IMR-90 (cell line): ENCODE data around the gene ANKLE2. TPM values are rescaled to one million over a fixed set of nuclear protein-coding genes. Genes with fewer than 3 reads are reported as not detected.

ENCODE experiments used
- ATAC-seq: fragments of 200-7000 bp; cut with Tn5 transposase; 2 replicates; pipeline ENCODE4 v1.9.1; 2020; ENCODE audit warnings: low read depth, mild to moderate bottlenecking, moderate library complexity
- BruUV-seq: library from RNA; stranded (reverse); fragments of 400-500 nt; replicated peaks from 2 replicates; lab custom pipeline; 2021; lab: Mats Ljungman, UMichigan
- CTCF ChIA-PET: fragments of 300-600 bp; formaldehyde crosslinking; extraction: SDS; loops from one replicate; lab custom pipeline; 2021; ENCODE audit warnings: antibody characterized with exemption; lab: Yijun Ruan, JAX
- POLR2A ChIA-PET: fragments of 300-600 bp; sonication (Branson Sonifier 250); formaldehyde crosslinking; loops from one replicate; lab custom pipeline; 2022; ENCODE audit warnings: antibody characterized with exemption; ENCODE audit not compliant: unreplicated experiment; lab: Charles Lee
- DNase-seq: peaks from one replicate; pipeline ENCODE4 v3.0.0; 2013
- H2AFZ ChIP-seq: replicated peaks from 2 replicates; pipeline ENCODE3; 2013; ENCODE audit warnings: low read length, mild to moderate bottlenecking; ENCODE audit not compliant: poor library complexity
- H2AK5ac ChIP-seq: 2 replicates; pipeline ENCODE4 v1.6.1; 2013; ENCODE audit warnings: low read depth, low read length, inconsistent platforms
- H2AK9ac ChIP-seq: replicated peaks from 2 replicates; pipeline ENCODE3; 2013; ENCODE audit warnings: mild to moderate bottlenecking, low read depth, low read length, moderate library complexity; ENCODE audit not compliant: poor library complexity
- H2BK120ac ChIP-seq: 2 replicates; pipeline ENCODE4 v1.6.1; 2013; ENCODE audit warnings: low read depth, low read length, inconsistent platforms
- H2BK15ac ChIP-seq: 3 replicates; pipeline ENCODE4 v1.6.1; 2013; ENCODE audit warnings: low read depth, low read length, inconsistent platforms
- H2BK20ac ChIP-seq: 2 replicates; pipeline ENCODE4 v1.6.1; 2013; ENCODE audit warnings: low read depth, mild to moderate bottlenecking, inconsistent platforms, low read length, moderate library complexity
- H2BK5ac ChIP-seq: 2 replicates; pipeline ENCODE4 v1.6.1; 2013; ENCODE audit warnings: mild to moderate bottlenecking, low read depth, low read length, inconsistent platforms; ENCODE audit not compliant: poor library complexity, severe bottlenecking
- H3K14ac ChIP-seq: replicated peaks from 2 replicates; pipeline ENCODE4 v1.6.1; 2013; ENCODE audit warnings: low read depth, low read length, inconsistent platforms
- H3K18ac ChIP-seq: 2 replicates; pipeline ENCODE4 v1.6.1; 2013; ENCODE audit warnings: low read depth, low read length, control low read depth
- H3K23ac ChIP-seq: 2 replicates; pipeline ENCODE4 v1.6.1; 2013; ENCODE audit warnings: low read depth, low read length, inconsistent platforms
- H3K27ac ChIP-seq: 2 replicates; pipeline ENCODE4 v1.5.1; 2013; ENCODE audit warnings: mild to moderate bottlenecking, control low read depth, low read length; ENCODE audit not compliant: insufficient read depth
- H3K27me3 ChIP-seq: 2 replicates; pipeline ENCODE4 v1.6.1; 2013; ENCODE audit warnings: low read length; ENCODE audit not compliant: control insufficient read depth, insufficient read depth
- H3K36me3 ChIP-seq: 2 replicates; pipeline ENCODE4 v1.6.1; 2013; ENCODE audit warnings: low read length, mixed read lengths; ENCODE audit not compliant: control insufficient read depth, insufficient read depth
- H3K4ac ChIP-seq: 2 replicates; pipeline ENCODE4 v1.6.1; 2013; ENCODE audit warnings: low read depth, low read length, inconsistent platforms
- H3K4me1 ChIP-seq: 2 replicates; pipeline ENCODE4 v1.6.1; 2013; ENCODE audit warnings: low read length, mixed read lengths; ENCODE audit not compliant: control insufficient read depth, insufficient read depth
- H3K4me2 ChIP-seq: 2 replicates; pipeline ENCODE4 v1.6.1; 2013; ENCODE audit warnings: low read depth, mild to moderate bottlenecking, control low read depth, low read length, moderate library complexity
- H3K4me3 ChIP-seq: 2 replicates; pipeline ENCODE4 v1.5.1; 2013; ENCODE audit warnings: low read depth, mild to moderate bottlenecking, control low read depth, low read length, moderate library complexity; ENCODE audit not compliant: insufficient read depth
- H3K56ac ChIP-seq: 2 replicates; pipeline ENCODE4 v1.6.1; 2013; ENCODE audit warnings: low read length, inconsistent platforms; ENCODE audit not compliant: insufficient read depth; ENCODE audit errors: extremely low read depth
- H3K79me1 ChIP-seq, 2 experiments: 2 replicates each; pipeline ENCODE4 v1.6.1; 2013; ENCODE audit warnings: low read length in 2 of 2, inconsistent platforms in 1 of 2, low read depth in 1 of 2
- H3K9ac ChIP-seq: 2 replicates; pipeline ENCODE4 v1.6.1; 2013; ENCODE audit warnings: low read depth, low read length, control low read depth
- H3K9me1 ChIP-seq: 2 replicates; pipeline ENCODE4 v1.6.1; 2013; ENCODE audit warnings: low read length, inconsistent platforms; ENCODE audit not compliant: insufficient read depth
- H3K9me3 ChIP-seq: 2 replicates; pipeline ENCODE4 v1.6.1; 2013; ENCODE audit warnings: low read length; ENCODE audit not compliant: control insufficient read depth, insufficient read depth
- H4K20me1 ChIP-seq: 2 replicates; pipeline ENCODE4 v1.6.1; 2013; ENCODE audit warnings: low read length, inconsistent platforms; ENCODE audit not compliant: insufficient read depth
- H4K5ac ChIP-seq: 2 replicates; pipeline ENCODE4 v1.6.1; 2013; ENCODE audit warnings: mild to moderate bottlenecking, low read depth, low read length, control low read depth
- H4K8ac ChIP-seq, 2 experiments: 2 replicates each; pipeline ENCODE4 v1.6.1; 2013; ENCODE audit warnings: low read depth in 2 of 2, low read length in 2 of 2, control low read depth in 1 of 2, inconsistent platforms in 1 of 2
- H4K91ac ChIP-seq: 2 replicates; pipeline ENCODE4 v1.6.1; 2013; ENCODE audit warnings: low read depth, low read length, inconsistent platforms; ENCODE audit not compliant: insufficient read depth
- BHLHE40 ChIP-seq: fragments of 150-350 bp; IDR thresholded peaks from 2 replicates; pipeline ENCODE4 v1.6.1; 2016; ENCODE audit warnings: mild to moderate bottlenecking, low read depth, low read length
- CEBPB ChIP-seq: IDR thresholded peaks from 2 replicates; pipeline ENCODE4 v1.6.1; 2012; ENCODE audit warnings: low read depth, low read length, improper control_type of control experiment
- CHD1 ChIP-seq: IDR thresholded peaks from 2 replicates; pipeline ENCODE4 v1.6.1; 2012; ENCODE audit warnings: low read depth, low read length, improper control_type of control experiment
- CTCF ChIP-seq: conservative IDR thresholded peaks from 2 replicates; pipeline ENCODE4 v1.5.1; 2012; ENCODE audit warnings: mild to moderate bottlenecking, low read depth, low read length, improper control_type of control experiment
- FOS ChIP-seq: fragments of 150-350 bp; IDR thresholded peaks from 2 replicates; pipeline ENCODE4 v1.6.1; 2016; ENCODE audit warnings: low read depth, low read length
- MAFK ChIP-seq: IDR thresholded peaks from 2 replicates; pipeline ENCODE4 v1.6.1; 2012; ENCODE audit warnings: low read depth, low read length, improper control_type of control experiment
- MAZ ChIP-seq: IDR thresholded peaks from 2 replicates; pipeline ENCODE4 v1.6.1; 2012; ENCODE audit warnings: low read depth, mild to moderate bottlenecking, low read length, improper control_type of control experiment, moderate library complexity, borderline replicate concordance
- MXI1 ChIP-seq: IDR thresholded peaks from 2 replicates; pipeline ENCODE4 v1.6.1; 2012; ENCODE audit warnings: low read depth, mild to moderate bottlenecking, low read length, moderate library complexity, borderline replicate concordance
- NFE2L2 ChIP-seq: fragments of 150-350 bp; IDR thresholded peaks from 2 replicates; pipeline ENCODE4 v1.6.1; 2016; ENCODE audit warnings: low read depth, mild to moderate bottlenecking, low read length
- POLR2A ChIP-seq: IDR thresholded peaks from 2 replicates; pipeline ENCODE4 v1.6.1; 2012; ENCODE audit warnings: mild to moderate bottlenecking, low read depth, low read length
- RAD21 ChIP-seq: IDR thresholded peaks from 2 replicates; pipeline ENCODE4 v1.6.1; 2012; ENCODE audit warnings: low read length, improper control_type of control experiment
- RCOR1 ChIP-seq: IDR thresholded peaks from 2 replicates; pipeline ENCODE4 v1.6.1; 2012; ENCODE audit warnings: mild to moderate bottlenecking, low read length, improper control_type of control experiment; ENCODE audit not compliant: insufficient replicate concordance
- RFX5 ChIP-seq: IDR thresholded peaks from 2 replicates; pipeline ENCODE4 v1.8.0; 2012; ENCODE audit warnings: low read depth, mild to moderate bottlenecking, low read length, moderate library complexity
- SMC3 ChIP-seq: fragments of 150-350 bp; IDR thresholded peaks from 2 replicates; pipeline ENCODE4 v1.6.1; 2016; ENCODE audit warnings: low read depth, mild to moderate bottlenecking, antibody characterized with exemption, low read length, moderate library complexity
- USF2 ChIP-seq: fragments of 150-350 bp; IDR thresholded peaks from 2 replicates; pipeline ENCODE4 v1.6.1; 2017; ENCODE audit warnings: mild to moderate bottlenecking, antibody characterized with exemption, low read length, low read depth
- WGBS, 2 experiments: methylation state at CpG; one replicate each; pipeline versions ENCODE4 v1.1.5 to v1.1.7; 2013; ENCODE audit warnings: missing lambda C conversion rate in 2 of 2; ENCODE audit not compliant: insufficient read length in 1 of 2; ENCODE audit errors: extremely low coverage in 2 of 2; 5-methylcytosine and 5-hydroxymethylcytosine counted together
- dilution Hi-C: fragments of 300-500 bp; cut with HindIII; formaldehyde crosslinking; loops from one replicate; pipeline ENCODE4 v1.14.3; 2018; ENCODE audit warnings: low sequenced_read_pairs; ENCODE audit not compliant: unreplicated experiment
- in situ Hi-C: fragments of 300-500 bp; cut with MboI; formaldehyde crosslinking; loops from 3 replicates; pipeline ENCODE4 v1.14.3; 2019; ENCODE audit warnings: low sequenced_read_pairs, inconsistent platforms, mixed read lengths
- intact Hi-C: fragments of 100-400 bp; cut with micrococcal nuclease; formaldehyde crosslinking; loops from 2 replicates; pipeline ENCODE4 v1.10.0; 2022
- polyA plus RNA-seq, 3 experiments: library from polyadenylated mRNA; depleted of rRNA; stranded (reverse); fragments of >200 nt; gene quantifications; 2 replicates each; pipeline ENCODE4 v1.2.3, GENCODE V29; 2012; ENCODE audit warnings: low replicate concordance in 1 of 3
- total RNA-seq: library from RNA; depleted of rRNA; stranded (reverse); fragments of >200 nt; gene quantifications from 2 replicates; pipeline ENCODE4 v1.2.3, GENCODE V29; 2012
- TF ChIP-seq, protein P1 (sequence below): fragments of 150-350 bp; IDR thresholded peaks from 2 replicates; pipeline ENCODE4 v1.6.1; 2016; ENCODE audit warnings: low read depth, mild to moderate bottlenecking, low read length, moderate library complexity, borderline replicate concordance

ANKLE2 gene
- total and polyA plus RNA-seq, 2 of the 4 experiments (the other 2 are of a cell fraction), result 63.4 to 82.4 TPM

- no peak overlapping the region for H3K9ac ChIP-seq
- no peak overlapping the region for H2BK20ac ChIP-seq
- no TSS peak for BruUV-seq
- no peak overlapping the region for H2BK15ac ChIP-seq
- H3K4me1 ChIP-seq, result no peaks in the 10 kb centered on the region
- in situ Hi-C loops, result no loop called here
- no peaks in the 10 kb centered on the region for H3K9me1 ChIP-seq
- H4K8ac ChIP-seq, result no peak overlapping the region
- peaks cover 22% of the 10 kb centered on the region for H4K20me1 ChIP-seq
- H3K56ac ChIP-seq, result no peak overlapping the region
- POLR2A ChIA-PET, result no interaction called here
- H2AK5ac ChIP-seq, result no peak overlapping the region
- H3K27me3 ChIP-seq, result no peaks in the 10 kb centered on the region
- H2BK5ac ChIP-seq, result no peak overlapping the region
- H2BK120ac ChIP-seq, result no peak overlapping the region
- H2AFZ ChIP-seq, result no peak overlapping the region
- no peak overlapping the region for H3K4me2 ChIP-seq
- H3K79me1 ChIP-seq, result peaks cover 18 to 26% of the 10 kb centered on the region in 2 experiments; a peak in 3 of 4 replicates
- H4K91ac ChIP-seq, result no peak overlapping the region
- no peak overlapping the region for H3K4ac ChIP-seq
- dilution Hi-C loops, result no loop called here
- peaks cover 74% of the 10 kb centered on the region for H3K36me3 ChIP-seq
- no peak overlapping the region for H3K18ac ChIP-seq
- WGBS, 2 experiments, result 92% methylated on average over 2 of the region's 14 CpGs; no CpG with 5 or more reads in 1 of the 2 experiments
- no peak for ATAC-seq
- CTCF ChIA-PET, result no interaction called here
- H2AK9ac ChIP-seq, result no peak overlapping the region
- DNase-seq, result no peak
- no peak overlapping the region for H3K23ac ChIP-seq
- H4K5ac ChIP-seq, result no peak overlapping the region
- intact Hi-C loops, result no loop called here
- H3K9me3 ChIP-seq, result no peaks in the 10 kb centered on the region
- no peak overlapping the region for H3K14ac ChIP-seq
- H3K27ac ChIP-seq, result no peak overlapping the region
- no peak for TF ChIP-seq RCOR1
- no peak for TF ChIP-seq BHLHE40
- no peak for TF ChIP-seq POLR2A
- no peak for TF ChIP-seq MXI1
- no peak for TF ChIP-seq RFX5
- no peak for TF ChIP-seq SMC3
- TF ChIP-seq MAZ, result no peak
- TF ChIP-seq FOS, result no peak
- no peak for TF ChIP-seq CTCF
- no peak for TF ChIP-seq USF2
- TF ChIP-seq RAD21, result no peak
- TF ChIP-seq MAFK, result no peak
- TF ChIP-seq, protein P1, sequence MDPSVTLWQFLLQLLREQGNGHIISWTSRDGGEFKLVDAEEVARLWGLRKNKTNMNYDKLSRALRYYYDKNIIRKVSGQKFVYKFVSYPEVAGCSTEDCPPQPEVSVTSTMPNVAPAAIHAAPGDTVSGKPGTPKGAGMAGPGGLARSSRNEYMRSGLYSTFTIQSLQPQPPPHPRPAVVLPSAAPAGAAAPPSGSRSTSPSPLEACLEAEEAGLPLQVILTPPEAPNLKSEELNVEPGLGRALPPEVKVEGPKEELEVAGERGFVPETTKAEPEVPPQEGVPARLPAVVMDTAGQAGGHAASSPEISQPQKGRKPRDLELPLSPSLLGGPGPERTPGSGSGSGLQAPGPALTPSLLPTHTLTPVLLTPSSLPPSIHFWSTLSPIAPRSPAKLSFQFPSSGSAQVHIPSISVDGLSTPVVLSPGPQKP, result no peak
- no peak for TF ChIP-seq CHD1
- no peak for TF ChIP-seq CEBPB
- no peak for TF ChIP-seq NFE2L2
- no peak overlapping the region for H3K4me3 ChIP-seq
Measured at GRCh38 chr12:132772606-132773005, 11.0 kb upstream of the ANKLE2 start.
